Uterus (tissue), 2 donors: ENCODE measurements around the gene NKG7.

Experiments
- CTCF ChIP-seq, 4 experiments: fragments of 200-600 bp in 2 of 4; fragments of 450-650 bp in 2 of 4; sonication (generic) in 2 of 4; IDR thresholded peaks; one replicate each; pipeline ENCODE4 v1.5.1; 2016 to 2019; ENCODE audit warnings: antibody characterized with exemption in 4 of 4, mild to moderate bottlenecking in 2 of 4, moderate library complexity in 1 of 4
- POLR2A ChIP-seq, 2 donors: fragments of 450-650 bp; IDR thresholded peaks; one replicate each; pipeline ENCODE4 v1.6.1; 2016; ENCODE audit warnings: antibody characterized with exemption in 2 of 2, mild to moderate bottlenecking in 1 of 2, moderate library complexity in 1 of 2

- TF ChIP-seq CTCF (IDR thresholded peaks at IDR 0.05) (no peak), POLR2A (IDR thresholded peaks at IDR 0.05) (no peak)
These were observed 33.2 kb downstream of the NKG7 start for GRCh38 chr19:51339313-51339686.
